Transverse colon (tissue), 4 donors: ENCODE results near the gene ENTPD1. TPM values are rescaled to one million over a fixed set of nuclear protein-coding genes. Genes with fewer than 3 reads are reported as not detected.

Experiments
- DNase-seq: peaks from one replicate; pipeline ENCODE4 v3.0.0-alpha.2; 2019
- H3K27ac ChIP-seq, 4 donors: fragments of 200-600 bp; sonication (generic); 2 replicates each; pipeline ENCODE4 v1.5.1; 2016 to 2018; ENCODE audit warnings: inconsistent platforms in 4 of 4
- H3K27me3 ChIP-seq: fragments of 200-600 bp; sonication (generic); 2 replicates; pipeline ENCODE4 v1.5.1; 2017; ENCODE audit warnings: inconsistent platforms
- H3K36me3 ChIP-seq, 4 donors: fragments of 200-600 bp; sonication (generic); 2 replicates each; pipeline ENCODE4 v1.5.1; 2017 to 2019; ENCODE audit warnings: inconsistent platforms in 4 of 4
- H3K4me1 ChIP-seq, 4 donors: fragments of 200-600 bp; sonication (generic); 2 replicates each; pipeline ENCODE4 v1.5.1; 2017 to 2020; ENCODE audit warnings: inconsistent platforms in 4 of 4
- H3K4me3 ChIP-seq, 4 donors: fragments of 200-600 bp; sonication (generic); 1 replicate in 1 of 4; 2 replicates in 3 of 4; pipeline versions ENCODE4 v1.5.1 to v1.6.1; 2017 to 2019; ENCODE audit warnings: inconsistent platforms in 4 of 4
- H3K9me3 ChIP-seq, 2 donors: fragments of 200-600 bp; sonication (generic); 2 replicates each; pipeline ENCODE4 v1.5.1; 2017 to 2019; ENCODE audit warnings: inconsistent platforms in 2 of 2
- EP300 ChIP-seq: sonication (generic); formaldehyde crosslinking; IDR thresholded peaks from one replicate; pipeline ENCODE4 v1.6.1; 2017; ENCODE audit warnings: antibody characterized with exemption, low read depth
- POLR2A ChIP-seq: fragments of 450-650 bp; IDR thresholded peaks from one replicate; pipeline ENCODE4 v1.6.1; 2016; ENCODE audit warnings: antibody characterized with exemption, mild to moderate bottlenecking, moderate library complexity
- POLR2AphosphoS5 ChIP-seq, 3 donors: sonication (generic); formaldehyde crosslinking; IDR thresholded peaks; one replicate each; pipeline ENCODE4 v1.6.1; 2016; ENCODE audit warnings: antibody characterized with exemption in 3 of 3
- WGBS, 2 donors: methylation state at CpG; one replicate each; pipeline ENCODE4 v1.1.5; 2018; ENCODE audit warnings: low coverage in 1 of 2; 5-methylcytosine and 5-hydroxymethylcytosine counted together
- in situ Hi-C, 4 donors: fragments of 200-750 bp; cut with MboI; loops; one replicate each; pipeline versions ENCODE4 v1.15.0 to v1.15.1; 2017; ENCODE audit warnings: low sequenced_read_pairs in 3 of 4, low pct_ligation_motif_present in 1 of 4, low pct_unique_long_range_greater_than_20kb in 1 of 4
- intact Hi-C: fragments of 100-400 bp; cut with DNase I; formaldehyde crosslinking; loops from one replicate; pipeline ENCODE4 v1.15.1; 2023; ENCODE audit warnings: low total_unique reads
- total RNA-seq, 4 donors: library from RNA; depleted of rRNA; stranded (reverse); fragments of >200 nt; gene quantifications; one replicate each; pipeline ENCODE4 v1.1.0, GENCODE V29; 2016
- TF ChIP-seq, protein P1 (sequence below), 5 experiments: fragments of 200-600 bp in 3 of 5; fragments of 450-650 bp in 2 of 5; sonication (generic) in 3 of 5; IDR thresholded peaks; 1 replicate in 2 of 5; 2 replicates in 3 of 5; pipeline ENCODE4 v1.5.1; 2016 to 2017; ENCODE audit warnings: antibody characterized with exemption in 5 of 5, inconsistent platforms in 3 of 5, mild to moderate bottlenecking in 2 of 5, moderate library complexity in 1 of 5

The ENTPD1 gene
- total RNA-seq, 4 donors from 2014 or later = 5.1 to 35.6 (median 11.0) TPM

DNA sequence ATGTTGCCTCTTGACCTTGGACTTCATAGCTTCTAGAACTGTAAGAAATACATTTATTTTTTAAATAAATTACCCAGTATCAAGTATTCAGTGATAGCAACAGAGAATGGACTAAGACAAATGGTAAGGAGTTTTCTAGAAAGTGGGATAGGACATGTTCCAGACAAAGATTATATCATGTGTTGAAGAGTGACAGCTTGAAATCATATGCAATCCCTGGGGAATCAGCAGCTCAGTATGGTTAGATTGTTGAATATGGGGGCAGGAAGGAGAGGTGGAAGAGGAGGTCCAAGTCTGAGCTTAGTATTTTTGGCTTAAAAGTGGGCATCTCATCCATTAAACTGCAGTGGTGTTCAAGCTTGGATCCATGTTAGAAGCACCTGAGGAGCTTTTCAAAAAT is 74.1 kb downstream of the ENTPD1 start:
- peaks cover 0 to 19% (median 4%) of the 10 kb centered on the region in 4 donors for H3K4me1 ChIP-seq
- in situ Hi-C loops = loop anchor here in 2 of 4 donors (10.0 to 25.0 kb wide), 3 partner anchors 135 to 443 kb away; partner anchors contain the start of gene TCTN3 (in 1 of the 2)
- TF ChIP-seq, protein P1, sequence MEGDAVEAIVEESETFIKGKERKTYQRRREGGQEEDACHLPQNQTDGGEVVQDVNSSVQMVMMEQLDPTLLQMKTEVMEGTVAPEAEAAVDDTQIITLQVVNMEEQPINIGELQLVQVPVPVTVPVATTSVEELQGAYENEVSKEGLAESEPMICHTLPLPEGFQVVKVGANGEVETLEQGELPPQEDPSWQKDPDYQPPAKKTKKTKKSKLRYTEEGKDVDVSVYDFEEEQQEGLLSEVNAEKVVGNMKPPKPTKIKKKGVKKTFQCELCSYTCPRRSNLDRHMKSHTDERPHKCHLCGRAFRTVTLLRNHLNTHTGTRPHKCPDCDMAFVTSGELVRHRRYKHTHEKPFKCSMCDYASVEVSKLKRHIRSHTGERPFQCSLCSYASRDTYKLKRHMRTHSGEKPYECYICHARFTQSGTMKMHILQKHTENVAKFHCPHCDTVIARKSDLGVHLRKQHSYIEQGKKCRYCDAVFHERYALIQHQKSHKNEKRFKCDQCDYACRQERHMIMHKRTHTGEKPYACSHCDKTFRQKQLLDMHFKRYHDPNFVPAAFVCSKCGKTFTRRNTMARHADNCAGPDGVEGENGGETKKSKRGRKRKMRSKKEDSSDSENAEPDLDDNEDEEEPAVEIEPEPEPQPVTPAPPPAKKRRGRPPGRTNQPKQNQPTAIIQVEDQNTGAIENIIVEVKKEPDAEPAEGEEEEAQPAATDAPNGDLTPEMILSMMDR (IDR thresholded peaks at IDR 0.05) = no peak
- TF ChIP-seq EP300 = no peak
- no peak for TF ChIP-seq POLR2AphosphoS5 (IDR thresholded peaks at IDR 0.05)
- TF ChIP-seq POLR2A = no peak
- H3K27me3 ChIP-seq = no peaks in the 10 kb centered on the region
- H3K9me3 ChIP-seq = no peaks in the 10 kb centered on the region
- no peak overlapping the region for H3K4me3 ChIP-seq
- no peak overlapping the region for H3K27ac ChIP-seq
- no peaks in the 10 kb centered on the region for H3K36me3 ChIP-seq
- no peak for DNase-seq
- intact Hi-C loops = no loop called here

DNA sequence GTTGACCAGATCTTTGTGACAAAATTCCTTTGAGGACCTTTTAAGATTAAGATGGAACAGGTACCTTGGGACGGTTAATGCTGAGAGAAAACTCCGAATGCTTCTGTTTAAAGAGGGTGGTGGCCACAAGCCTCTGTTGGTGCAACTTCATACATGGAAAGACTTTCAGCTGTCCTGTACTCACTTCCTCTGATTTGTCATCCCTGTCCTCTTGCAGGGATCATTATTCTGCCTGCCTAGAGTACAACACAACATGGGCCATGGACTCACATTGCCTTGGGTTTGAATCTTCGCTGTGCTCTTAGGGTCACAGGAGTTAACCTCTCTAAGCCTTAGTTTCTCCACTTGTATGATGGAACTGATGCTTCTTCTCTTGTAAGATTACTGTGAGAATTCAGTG is 75.1 kb downstream of the ENTPD1 start:
- Histone ChIP-seq H3K4me1 (peaks cover 0 to 21% (median 4%) of the 10 kb centered on the region in 4 donors), H3K4me3 (no peak overlapping the region), H3K36me3 (no peaks in the 10 kb centered on the region), H3K27me3 (no peaks in the 10 kb centered on the region), H3K27ac (peak overlapping the region in 2 of 4 donors; percentile 28 to 65), H3K9me3 (no peaks in the 10 kb centered on the region)
- in situ Hi-C loops = loop anchor here in 2 of 4 donors (10.0 to 25.0 kb wide), 3 partner anchors 136 to 444 kb away; partner anchors contain the start of gene TCTN3 (in 1 of the 2)
- 90 to 100% methylated on average over 3 of the region's 3 CpGs for WGBS, 2 donors
- TF ChIP-seq POLR2AphosphoS5 (IDR thresholded peaks at IDR 0.05) (no peak), EP300 (no peak), POLR2A (no peak)
- TF ChIP-seq, protein P1 (IDR thresholded peaks at IDR 0.05) = no peak
- intact Hi-C loops = no loop called here
- no peak for DNase-seq

DNA sequence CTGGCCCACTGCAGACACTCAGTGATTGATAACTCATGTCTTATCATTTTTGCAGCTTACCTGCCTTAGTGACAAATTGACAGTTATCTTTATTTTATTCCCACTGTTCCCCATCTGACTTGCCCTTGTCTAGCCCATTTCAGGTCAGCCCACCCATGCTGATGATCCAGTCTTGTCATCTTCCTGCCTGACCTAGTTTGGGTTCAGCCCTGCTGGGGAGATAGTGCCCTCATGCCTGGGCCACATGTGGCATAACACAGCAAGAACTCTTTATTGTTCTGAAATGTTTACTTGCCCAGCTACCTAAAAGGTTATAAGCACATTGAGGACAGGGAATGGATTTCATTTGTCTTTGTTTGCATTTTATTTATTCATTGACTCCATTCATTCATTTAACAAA is 75.6 kb downstream of the ENTPD1 start:
- in situ Hi-C loops = loop anchor here in 2 of 4 donors (10.0 to 25.0 kb wide), 3 partner anchors 137 to 444 kb away; partner anchors contain the start of gene TCTN3 (in 1 of the 2)
- Histone ChIP-seq H3K9me3 (no peaks in the 10 kb centered on the region), H3K27ac (peak overlapping the region in 2 of 4 donors; percentile 28 to 65), H3K4me1 (peaks cover 0 to 25% (median 5%) of the 10 kb centered on the region in 4 donors), H3K36me3 (no peaks in the 10 kb centered on the region), H3K4me3 (no peak overlapping the region), H3K27me3 (no peaks in the 10 kb centered on the region)
- TF ChIP-seq POLR2AphosphoS5 (IDR thresholded peaks at IDR 0.05) (no peak), EP300 (no peak), POLR2A (no peak)
- TF ChIP-seq, protein P1 (IDR thresholded peaks at IDR 0.05) = no peak
- intact Hi-C loops = no loop called here
- no peak for DNase-seq

DNA sequence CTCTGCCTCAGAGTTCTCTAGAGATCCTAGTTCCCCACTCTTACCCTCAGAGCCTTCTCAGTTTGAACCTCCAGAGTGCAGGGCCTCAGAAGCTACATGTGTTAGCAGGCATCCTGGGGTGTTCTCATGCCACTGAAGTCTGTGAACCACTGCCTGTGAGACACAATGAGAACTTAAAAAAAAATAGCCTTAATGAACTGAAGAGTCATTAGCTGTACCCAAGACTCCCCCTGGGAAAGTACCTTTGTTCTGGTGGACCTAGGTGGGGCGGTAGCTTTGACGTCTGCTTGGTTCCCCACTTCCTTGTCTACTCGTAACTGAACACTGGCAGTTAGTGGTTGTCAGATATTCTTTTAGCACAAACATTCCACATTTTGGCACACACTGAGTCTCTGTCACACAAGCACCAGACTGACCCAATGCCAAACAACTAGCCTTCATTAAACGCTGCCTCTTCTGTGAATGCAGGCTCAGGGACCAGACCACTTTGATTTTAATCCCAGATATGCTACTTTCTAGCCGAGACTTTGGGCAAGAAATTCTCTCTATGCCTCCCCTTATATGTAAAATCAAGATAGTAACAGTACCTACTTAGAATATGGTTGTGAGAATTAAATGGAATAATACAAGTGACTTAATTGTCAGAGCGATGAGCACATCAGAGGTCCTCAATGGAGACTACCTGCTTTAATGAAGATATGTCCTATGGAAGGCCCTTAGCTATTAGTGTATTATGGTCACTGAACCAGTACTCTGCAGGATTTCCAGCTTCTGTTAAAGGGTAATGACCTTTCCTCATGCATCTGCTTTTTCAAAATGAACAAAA is 76.5 kb downstream of the ENTPD1 start:
- no peaks in the 10 kb centered on the region for H3K9me3 ChIP-seq
- H3K27ac ChIP-seq = peak overlapping the region; percentile 28 to 65 (median 46)
- DNase-seq = peak; percentile 37
- H3K4me1 ChIP-seq = peaks cover 0 to 34% (median 11%) of the 10 kb centered on the region in 4 donors
- 51 to 55% methylated on average over 3 to 6 of the region's 6 CpGs for WGBS, 2 donors
- no peaks in the 10 kb centered on the region for H3K27me3 ChIP-seq
- TF ChIP-seq EP300 = no peak
- TF ChIP-seq, protein P1 (IDR thresholded peaks at IDR 0.05) = no peak
- peak; percentile 39 for TF ChIP-seq POLR2A
- peak in 1 of 3 donors; percentile 17 for TF ChIP-seq POLR2AphosphoS5 (IDR thresholded peaks at IDR 0.05)
- H3K4me3 ChIP-seq = no peak overlapping the region
- in situ Hi-C loops = loop anchor here in 2 of 4 donors (10.0 to 25.0 kb wide), 3 partner anchors 138 to 445 kb away; partner anchors contain the start of gene TCTN3 (in 1 of the 2)
- intact Hi-C loops = no loop called here
- no peaks in the 10 kb centered on the region for H3K36me3 ChIP-seq
